ENCODE results near the gene TRERF1. TPM values are rescaled to one million over a fixed set of nuclear protein-coding genes. Genes with fewer than 3 reads are reported as not detected.
A peak's percentile ranks its signal among the peaks of the same experiment; 100 is the strongest.

TRERF1 gene
- total RNA-seq, 1 donor = 6.5 TPM

DNA sequence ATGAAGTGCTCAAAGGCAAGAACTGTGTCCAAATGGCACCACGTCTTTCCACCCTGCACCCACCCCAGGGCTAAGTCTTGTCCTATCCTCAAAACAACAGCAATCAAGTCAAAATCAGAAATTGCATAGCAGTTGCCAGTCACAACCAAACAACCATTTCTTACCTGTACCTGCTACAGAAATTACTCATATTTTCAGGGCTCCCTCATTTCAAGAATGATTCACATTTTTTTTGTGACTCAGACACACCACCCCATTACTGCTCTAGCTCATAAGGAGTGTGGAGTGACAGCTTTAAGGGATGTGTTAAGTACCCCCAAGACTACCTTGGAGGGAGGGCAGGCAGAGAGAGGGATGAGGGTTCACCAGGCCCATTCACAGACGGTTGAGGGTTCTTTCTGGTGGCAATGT is 111.7 kb downstream of the TRERF1 start:
- DNase-seq (ENCODE audit: low read depth) = no peak
- H3K4me3 ChIP-seq (ENCODE audit: low read depth, low read length) = no peak overlapping the region
- TF ChIP-seq, protein P1, sequence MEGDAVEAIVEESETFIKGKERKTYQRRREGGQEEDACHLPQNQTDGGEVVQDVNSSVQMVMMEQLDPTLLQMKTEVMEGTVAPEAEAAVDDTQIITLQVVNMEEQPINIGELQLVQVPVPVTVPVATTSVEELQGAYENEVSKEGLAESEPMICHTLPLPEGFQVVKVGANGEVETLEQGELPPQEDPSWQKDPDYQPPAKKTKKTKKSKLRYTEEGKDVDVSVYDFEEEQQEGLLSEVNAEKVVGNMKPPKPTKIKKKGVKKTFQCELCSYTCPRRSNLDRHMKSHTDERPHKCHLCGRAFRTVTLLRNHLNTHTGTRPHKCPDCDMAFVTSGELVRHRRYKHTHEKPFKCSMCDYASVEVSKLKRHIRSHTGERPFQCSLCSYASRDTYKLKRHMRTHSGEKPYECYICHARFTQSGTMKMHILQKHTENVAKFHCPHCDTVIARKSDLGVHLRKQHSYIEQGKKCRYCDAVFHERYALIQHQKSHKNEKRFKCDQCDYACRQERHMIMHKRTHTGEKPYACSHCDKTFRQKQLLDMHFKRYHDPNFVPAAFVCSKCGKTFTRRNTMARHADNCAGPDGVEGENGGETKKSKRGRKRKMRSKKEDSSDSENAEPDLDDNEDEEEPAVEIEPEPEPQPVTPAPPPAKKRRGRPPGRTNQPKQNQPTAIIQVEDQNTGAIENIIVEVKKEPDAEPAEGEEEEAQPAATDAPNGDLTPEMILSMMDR (IDR thresholded peaks at IDR 0.05; ENCODE audit: insufficient read depth, low read depth, low read length) = no peak

DNA sequence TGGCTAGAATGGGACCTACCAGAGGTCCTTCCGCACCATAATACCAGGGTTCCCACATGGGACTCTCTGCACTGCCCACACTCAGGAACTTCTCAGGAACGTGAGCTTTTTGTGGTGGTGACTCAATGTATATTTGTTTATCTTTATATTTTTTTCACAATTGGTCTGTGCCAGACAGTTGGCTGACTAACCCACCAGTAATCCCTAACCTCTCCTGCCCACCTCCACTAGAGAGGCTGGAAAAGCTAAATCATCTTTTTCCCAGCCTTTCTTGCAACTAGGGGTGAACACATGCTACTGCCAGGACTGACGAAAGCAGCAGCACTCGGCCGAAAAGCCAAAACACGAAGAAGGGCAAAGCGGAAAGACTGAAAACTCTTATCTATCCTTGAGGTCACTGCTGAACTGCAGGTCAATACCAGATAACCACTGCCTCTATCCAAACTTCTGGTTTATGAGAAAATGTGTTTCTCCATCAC is 112.9 kb downstream of the TRERF1 start:
- no peak overlapping the region for H3K4me3 ChIP-seq (ENCODE audit: low read depth, low read length)
- TF ChIP-seq, protein P1 (IDR thresholded peaks at IDR 0.05; ENCODE audit: insufficient read depth, low read depth, low read length) = no peak
- DNase-seq (ENCODE audit: low read depth) = peak; percentile 99

DNA sequence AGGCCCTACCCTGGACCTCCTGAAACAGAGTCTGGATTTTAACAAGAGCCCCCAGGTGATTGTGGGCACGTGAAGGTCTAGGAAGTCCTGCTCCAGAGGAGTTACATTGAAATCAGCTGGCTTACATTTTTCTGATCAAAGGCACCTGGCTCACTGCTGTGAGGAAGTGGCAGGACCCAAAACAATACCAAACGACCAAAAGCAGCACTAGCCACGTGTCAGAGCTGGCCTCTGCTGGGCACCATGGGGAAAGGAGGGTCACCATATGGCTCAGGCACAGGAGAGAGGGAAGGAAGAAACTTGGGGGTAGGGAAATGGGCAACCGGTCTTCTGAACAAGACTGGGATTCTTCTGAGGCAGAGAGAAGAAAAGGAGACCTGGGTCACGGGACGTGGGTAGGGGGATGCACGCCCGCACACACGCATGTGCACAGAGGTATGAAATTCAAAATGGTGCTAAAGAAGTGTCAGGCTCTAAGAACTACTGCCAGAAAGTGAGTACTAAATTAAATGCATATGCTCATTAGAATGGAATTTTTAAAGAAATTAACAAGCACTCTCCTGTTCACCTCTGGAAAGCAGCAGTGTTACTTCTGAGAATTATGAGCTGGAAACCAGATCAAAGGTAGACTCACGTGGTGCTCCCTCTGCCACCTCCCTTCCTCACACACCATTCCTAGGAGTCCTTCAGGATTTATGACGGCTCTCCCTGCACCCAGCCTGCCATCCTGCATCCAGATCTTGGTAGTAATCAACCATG is 113.6 kb downstream of the TRERF1 start:
- no peak for DNase-seq (ENCODE audit: low read depth)
- no peak overlapping the region for H3K4me3 ChIP-seq (ENCODE audit: low read depth, low read length)
- TF ChIP-seq, protein P1 (IDR thresholded peaks at IDR 0.05; ENCODE audit: insufficient read depth, low read depth, low read length) = no peak

DNA sequence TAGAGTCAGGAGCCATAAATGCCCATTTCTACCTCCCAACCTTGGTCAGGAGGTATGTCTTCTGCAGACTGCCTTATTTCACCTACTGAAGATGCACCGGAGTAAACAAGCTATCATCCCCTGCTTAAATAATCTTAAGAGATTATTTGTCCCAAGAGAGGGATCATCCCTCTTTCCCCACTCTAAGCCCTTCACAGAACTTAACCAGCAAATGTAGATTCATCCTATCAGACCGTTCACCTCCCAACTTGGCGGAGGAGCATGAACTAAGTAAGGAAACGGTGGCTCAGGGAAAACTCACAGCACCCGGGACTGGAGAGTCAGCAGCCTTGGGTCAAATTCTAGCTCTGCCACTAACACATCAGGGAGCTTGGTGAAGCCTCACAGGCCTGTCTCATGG is 115.3 kb downstream of the TRERF1 start:
- TF ChIP-seq, protein P1 (IDR thresholded peaks at IDR 0.05; ENCODE audit: insufficient read depth, low read depth, low read length) = no peak
- no peak for DNase-seq (ENCODE audit: low read depth)
- H3K4me3 ChIP-seq (ENCODE audit: low read depth, low read length) = no peak overlapping the region

DNA sequence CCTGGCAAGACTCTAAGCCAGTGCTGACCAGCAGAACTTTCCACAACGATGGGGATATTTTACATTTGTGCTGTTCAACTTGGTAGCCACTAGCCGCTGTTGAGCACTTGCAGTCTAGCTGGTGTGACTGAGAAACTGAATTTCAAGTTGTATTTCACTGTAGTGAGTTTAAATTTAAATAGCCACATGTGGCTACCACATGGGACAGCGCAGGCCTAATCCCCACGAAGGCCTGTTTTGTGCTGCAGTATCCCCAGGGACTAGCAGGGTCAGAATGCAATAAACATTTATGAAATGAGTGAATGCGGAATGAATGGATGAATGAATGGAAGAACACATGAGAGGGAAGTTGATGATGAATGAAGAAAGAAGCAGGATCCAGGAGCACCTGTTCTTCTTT is 115.8 kb downstream of the TRERF1 start:
- H3K4me3 ChIP-seq (ENCODE audit: low read depth, low read length) = no peak overlapping the region
- DNase-seq (ENCODE audit: low read depth) = peak; percentile 69
- TF ChIP-seq, protein P1 (IDR thresholded peaks at IDR 0.05; ENCODE audit: insufficient read depth, low read depth, low read length) = no peak

DNA sequence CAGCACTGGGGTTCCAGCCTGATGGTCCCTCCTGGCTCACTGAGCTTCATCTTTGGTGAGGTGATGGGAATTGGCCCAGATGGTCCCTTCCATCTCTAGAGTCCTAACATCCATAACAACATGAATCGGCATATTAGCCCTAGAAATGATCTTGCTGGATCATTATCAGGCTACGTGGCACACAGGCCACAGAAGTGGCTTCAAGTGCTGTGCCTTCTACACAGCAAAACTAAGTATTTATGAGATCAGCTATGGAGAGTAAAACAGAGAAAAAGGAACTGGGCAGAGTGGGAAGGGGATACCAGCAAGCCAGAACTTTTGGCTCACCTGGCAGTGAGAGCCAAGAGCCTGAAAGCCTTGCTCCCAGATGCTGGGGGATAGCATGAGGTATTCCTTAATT is 116.9 kb downstream of the TRERF1 start:
- DNase-seq (ENCODE audit: low read depth) = no peak
- TF ChIP-seq, protein P1 (IDR thresholded peaks at IDR 0.05; ENCODE audit: insufficient read depth, low read depth, low read length) = no peak
- no peak overlapping the region for H3K4me3 ChIP-seq (ENCODE audit: low read depth, low read length)
